ENCODE measurements around the gene SOHLH1.

Gene SOHLH1

GRCh38 chr9:135644631-135645218, 54.6 kb downstream of the SOHLH1 start:
- Histone ChIP-seq H3K27ac (no peak overlapping the region), H3K27me3 (ENCODE audit: insufficient read depth, low read depth) (peaks cover 17% of the 10 kb centered on the region; the same call in 1 of the 2 replicates), H3K4me1 (ENCODE audit: low read depth, poor library complexity, severe bottlenecking) (no peaks in the 10 kb centered on the region), H3K4me3 (IDR thresholded peaks at IDR 0.05; ENCODE audit: insufficient read depth, low read depth, low read length) (no peak overlapping the region), H2AFZ (ENCODE audit: low read depth) (no peak overlapping the region), H3K79me2 (ENCODE audit: insufficient read depth, low read depth) (no peaks in the 10 kb centered on the region), H3K36me3 (ENCODE audit: insufficient read depth) (no peaks in the 10 kb centered on the region), H3K9ac (no peak overlapping the region), H3K4me2 (no peak overlapping the region), H4K20me1 (ENCODE audit: insufficient read depth) (no peaks in the 10 kb centered on the region)
- TF ChIP-seq CTCF (conservative IDR thresholded peaks at IDR 0.05; ENCODE audit: low read depth, low read length), result no peak

All from KMS-11 (cell line).